ENCODE results near the gene PABPC1L.

The PABPC1L gene

DNA sequence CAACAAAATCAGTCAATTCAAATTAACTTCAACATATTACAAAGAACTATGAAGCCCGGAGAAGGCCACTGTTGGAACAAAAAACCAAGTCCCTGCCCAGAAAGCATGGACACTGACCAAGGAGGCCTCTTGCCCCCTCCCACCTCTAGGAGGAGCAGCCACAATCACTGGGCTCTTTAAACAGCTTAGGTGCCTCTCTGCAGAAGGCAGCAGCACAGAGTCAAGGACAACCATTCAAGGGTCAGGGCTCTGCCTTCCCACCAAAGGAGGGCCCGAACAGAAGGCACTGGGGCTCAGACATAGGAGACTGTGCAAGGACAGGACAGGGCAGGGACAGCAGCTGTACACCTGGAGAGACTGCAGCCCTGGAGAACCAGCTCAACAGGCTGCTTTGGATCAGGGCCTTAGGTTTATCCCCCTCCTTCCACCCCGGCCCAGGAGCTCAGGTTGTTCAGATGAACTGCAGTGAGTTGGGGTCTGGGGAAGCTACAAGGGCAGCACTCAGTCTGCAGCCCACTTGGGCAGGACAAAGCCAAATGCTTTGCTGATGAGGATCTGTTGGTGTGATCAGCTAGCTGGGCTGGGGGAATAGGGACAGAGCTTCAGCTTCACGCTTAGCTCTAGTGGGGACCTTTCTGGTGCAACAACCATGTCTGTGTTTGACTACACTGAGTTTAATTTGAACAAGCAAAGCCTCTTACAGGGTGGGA, 32.6 kb downstream of the PABPC1L start:
- Mint-ChIP-seq H3K27me3 (ENCODE audit: low read depth) (no peaks in the 10 kb centered on the region), H3K27ac (no peak overlapping the region), H3K4me1 (ENCODE audit: low read depth) (peaks cover 2% of the 10 kb centered on the region), H3K4me3 (no peak overlapping the region), H3K36me3 (ENCODE audit: low read depth) (peaks cover 58% of the 10 kb centered on the region), H3K9me3 (no peaks in the 10 kb centered on the region)
- no peak for DNase-seq (ENCODE audit: low spot score)

DNA sequence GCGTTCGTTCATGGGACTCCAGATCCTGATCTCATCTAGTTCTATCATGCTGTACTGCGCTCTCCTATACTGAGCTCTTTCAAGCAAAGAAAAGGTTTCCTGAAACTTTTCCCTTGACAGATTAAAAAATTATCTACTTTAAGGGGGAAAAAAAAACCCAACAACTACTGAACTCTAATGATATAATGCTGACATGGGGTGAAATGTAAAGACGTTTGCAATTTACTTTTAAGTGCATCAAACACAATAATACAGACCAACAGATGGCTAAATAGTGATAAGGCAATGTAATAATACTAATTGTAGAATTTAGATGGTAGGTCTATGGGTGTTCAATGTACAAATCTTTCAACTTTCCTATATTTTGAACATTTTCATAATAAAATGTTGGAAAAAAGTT, 34.0 kb downstream of the PABPC1L start:
- H3K27ac Mint-ChIP-seq = no peak overlapping the region
- H3K4me3 Mint-ChIP-seq = no peak overlapping the region
- no peaks in the 10 kb centered on the region for H3K27me3 Mint-ChIP-seq (ENCODE audit: low read depth)
- peaks cover 59% of the 10 kb centered on the region for H3K36me3 Mint-ChIP-seq (ENCODE audit: low read depth)
- H3K9me3 Mint-ChIP-seq = no peaks in the 10 kb centered on the region
- DNase-seq (ENCODE audit: low spot score) = no peak
- peaks cover 2% of the 10 kb centered on the region for H3K4me1 Mint-ChIP-seq (ENCODE audit: low read depth)

DNA sequence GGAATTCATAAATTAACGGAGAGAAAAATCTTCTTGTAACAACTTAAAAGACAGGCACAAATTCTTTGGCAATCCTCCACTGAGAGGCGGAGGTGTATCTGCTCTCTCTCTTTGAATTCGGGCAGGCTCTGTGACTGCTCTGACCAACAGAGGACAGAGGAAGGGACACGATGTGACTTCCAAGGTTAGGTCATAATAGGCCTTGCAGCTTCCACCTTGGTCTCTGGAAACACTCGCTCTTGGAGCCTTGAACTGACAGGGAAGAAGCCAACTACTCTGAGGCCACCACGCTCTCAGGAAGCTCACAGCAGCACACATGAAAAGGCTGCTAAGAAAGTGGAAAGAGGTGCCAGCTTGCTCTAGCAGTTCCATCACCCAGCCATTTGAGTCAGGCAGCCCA, 35.4 kb downstream of the PABPC1L start:
- Mint-ChIP-seq H3K36me3 (ENCODE audit: low read depth) (peaks cover 61% of the 10 kb centered on the region), H3K4me1 (ENCODE audit: low read depth) (peaks cover 2% of the 10 kb centered on the region), H3K4me3 (no peak overlapping the region), H3K27me3 (ENCODE audit: low read depth) (no peaks in the 10 kb centered on the region), H3K27ac (no peak overlapping the region), H3K9me3 (no peaks in the 10 kb centered on the region)
- DNase-seq (ENCODE audit: low spot score) = no peak

DNA sequence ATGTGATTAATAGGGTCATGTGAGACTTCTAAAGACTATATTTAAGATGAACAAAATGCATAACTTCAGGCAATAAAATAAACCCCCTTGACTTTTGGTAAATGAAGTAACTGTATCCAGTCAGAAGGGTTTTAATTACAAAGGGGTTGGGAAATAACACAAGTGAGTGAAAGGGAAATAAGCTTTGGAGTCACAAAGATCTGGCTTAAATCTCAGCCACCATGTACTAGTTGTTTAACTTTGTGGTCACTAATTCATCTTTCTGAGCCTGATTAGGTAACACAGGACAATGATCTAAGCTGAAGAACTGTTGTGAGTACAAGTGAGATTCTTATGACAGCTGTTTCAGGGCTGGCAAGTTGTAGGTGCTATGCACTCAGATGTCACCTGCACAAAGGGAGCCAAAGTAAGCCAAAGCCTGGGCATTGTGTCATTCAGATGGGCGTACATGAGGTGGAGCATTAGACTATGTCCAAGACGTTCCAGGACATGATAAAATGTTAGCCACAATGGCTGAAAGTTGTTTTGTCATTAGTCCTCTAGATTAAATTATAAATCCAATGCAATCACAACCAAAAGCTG, 36.5 kb downstream of the PABPC1L start:
- H3K4me3 Mint-ChIP-seq = no peak overlapping the region
- DNase-seq (ENCODE audit: low spot score) = no peak
- peaks cover 63% of the 10 kb centered on the region for H3K36me3 Mint-ChIP-seq (ENCODE audit: low read depth)
- H3K9me3 Mint-ChIP-seq = no peaks in the 10 kb centered on the region
- H3K27me3 Mint-ChIP-seq (ENCODE audit: low read depth) = no peaks in the 10 kb centered on the region
- H3K27ac Mint-ChIP-seq = peak overlapping the region; percentile 27
- peaks cover 2% of the 10 kb centered on the region for H3K4me1 Mint-ChIP-seq (ENCODE audit: low read depth)

DNA sequence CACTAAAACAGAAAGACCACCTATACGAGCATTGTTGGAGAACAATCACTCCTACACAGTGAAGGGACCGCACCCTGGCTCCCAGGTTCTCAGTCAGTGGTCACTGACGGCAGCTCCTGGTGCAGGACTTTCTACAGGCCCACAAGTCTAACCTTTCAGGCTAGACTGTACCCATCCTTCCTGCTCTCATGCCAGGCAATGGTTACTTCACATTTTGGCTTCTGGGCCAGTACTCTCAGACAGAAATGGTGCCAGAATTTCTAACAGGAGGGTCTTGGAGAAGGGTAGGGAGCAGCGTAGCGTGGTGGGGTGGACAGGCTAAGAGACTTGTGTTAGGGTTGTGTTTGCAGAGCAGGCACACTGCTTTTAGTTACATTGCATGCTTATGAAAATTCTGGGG, 38.2 kb downstream of the PABPC1L start:
- H3K4me1 Mint-ChIP-seq (ENCODE audit: low read depth) = peaks cover 9% of the 10 kb centered on the region
- no peak overlapping the region for H3K27ac Mint-ChIP-seq
- peaks cover 66% of the 10 kb centered on the region for H3K36me3 Mint-ChIP-seq (ENCODE audit: low read depth)
- H3K27me3 Mint-ChIP-seq (ENCODE audit: low read depth) = no peaks in the 10 kb centered on the region
- H3K4me3 Mint-ChIP-seq = no peak overlapping the region
- DNase-seq (ENCODE audit: low spot score) = no peak
- no peaks in the 10 kb centered on the region for H3K9me3 Mint-ChIP-seq

DNA sequence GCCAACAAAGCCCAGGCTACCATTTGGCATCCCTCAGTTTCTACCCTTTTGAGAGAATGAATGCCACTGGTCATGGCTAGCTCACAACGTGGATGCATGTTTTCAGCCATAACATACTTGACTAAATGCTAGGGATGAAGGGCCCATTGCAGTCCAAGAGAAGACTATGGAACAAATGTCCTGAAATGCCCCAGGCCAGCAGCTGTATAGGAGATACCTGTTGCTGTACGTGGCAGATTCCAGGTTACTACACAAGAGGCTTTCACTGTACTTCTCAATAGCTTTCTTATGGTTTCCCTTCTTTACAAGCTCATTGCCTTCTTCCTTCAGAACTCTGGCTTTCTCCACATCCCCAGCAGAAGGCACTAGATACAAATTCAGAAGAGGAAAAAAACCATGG, 38.7 kb downstream of the PABPC1L start:
- peaks cover 10% of the 10 kb centered on the region for H3K4me1 Mint-ChIP-seq (ENCODE audit: low read depth)
- no peaks in the 10 kb centered on the region for H3K9me3 Mint-ChIP-seq
- no peaks in the 10 kb centered on the region for H3K27me3 Mint-ChIP-seq (ENCODE audit: low read depth)
- no peak for DNase-seq (ENCODE audit: low spot score)
- H3K36me3 Mint-ChIP-seq (ENCODE audit: low read depth) = peaks cover 67% of the 10 kb centered on the region
- no peak overlapping the region for H3K4me3 Mint-ChIP-seq
- H3K27ac Mint-ChIP-seq = no peak overlapping the region

DNA sequence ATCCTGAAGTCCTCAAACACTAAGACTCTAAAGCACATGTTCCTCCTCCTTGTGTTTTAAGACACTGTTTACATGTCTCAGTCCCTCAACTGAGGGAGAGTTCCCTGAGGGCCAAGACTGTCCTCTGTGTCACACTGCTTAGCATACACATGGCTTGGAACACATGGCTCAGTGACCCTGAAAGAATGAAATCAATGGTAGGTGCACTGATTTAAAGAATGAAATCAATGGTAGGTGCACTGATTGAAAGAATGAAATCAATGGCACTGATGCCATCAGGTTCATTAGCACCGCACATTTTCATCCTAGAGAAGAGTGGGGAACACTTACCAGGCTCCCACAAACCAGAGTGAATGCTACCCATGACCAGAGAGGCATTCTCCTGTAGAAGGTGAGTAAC, 40.5 kb downstream of the PABPC1L start:
- H3K27me3 Mint-ChIP-seq (ENCODE audit: low read depth) = no peaks in the 10 kb centered on the region
- H3K36me3 Mint-ChIP-seq (ENCODE audit: low read depth) = peaks cover 67% of the 10 kb centered on the region
- DNase-seq (ENCODE audit: low spot score) = no peak
- H3K27ac Mint-ChIP-seq = peak overlapping the region; percentile 15
- peaks cover 10% of the 10 kb centered on the region for H3K4me1 Mint-ChIP-seq (ENCODE audit: low read depth)
- no peaks in the 10 kb centered on the region for H3K9me3 Mint-ChIP-seq
- no peak overlapping the region for H3K4me3 Mint-ChIP-seq

DNA sequence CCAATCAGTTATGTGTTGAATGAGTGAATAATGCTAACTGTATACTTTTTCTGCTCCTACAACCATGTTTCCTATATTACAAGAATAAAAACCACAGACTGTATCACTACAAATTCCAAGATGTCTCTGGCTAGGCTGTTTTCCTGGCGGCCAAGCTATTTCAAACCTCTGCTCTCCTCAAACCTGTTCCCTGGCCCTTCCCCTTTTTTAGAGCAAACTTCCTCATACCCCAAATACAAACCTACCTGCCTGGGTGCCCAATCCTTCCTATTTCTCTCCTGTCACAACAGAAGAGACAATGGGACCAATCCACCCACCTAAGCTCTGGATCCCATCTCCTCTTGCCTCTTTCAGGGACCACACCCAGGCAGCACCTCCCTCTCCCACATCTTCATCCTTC, 42.9 kb downstream of the PABPC1L start:
- Mint-ChIP-seq H3K36me3 (ENCODE audit: low read depth) (peaks cover 60% of the 10 kb centered on the region), H3K27me3 (ENCODE audit: low read depth) (no peaks in the 10 kb centered on the region), H3K9me3 (no peaks in the 10 kb centered on the region), H3K4me1 (ENCODE audit: low read depth) (peaks cover 10% of the 10 kb centered on the region), H3K27ac (peak overlapping the region; percentile 1), H3K4me3 (no peak overlapping the region)
- DNase-seq (ENCODE audit: low spot score) = no peak

DNA sequence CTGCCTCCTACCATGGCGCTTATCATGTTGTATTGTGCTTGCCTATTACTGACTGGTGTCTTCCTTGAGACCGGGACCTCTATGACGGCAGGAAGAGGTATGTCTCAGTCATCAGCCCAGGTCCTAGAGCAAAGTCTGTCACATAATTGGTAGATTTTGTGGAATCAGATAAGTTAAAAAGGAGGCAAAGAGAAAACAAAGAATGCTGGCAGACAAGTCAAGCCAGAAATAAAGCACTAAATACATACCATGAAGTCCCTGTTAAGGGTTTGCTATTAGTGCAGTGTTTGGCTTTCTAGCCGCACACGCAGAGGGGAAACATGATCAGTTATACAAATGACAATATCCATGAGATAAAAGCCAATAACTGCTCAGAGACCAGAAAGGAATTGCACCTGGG, 44.4 kb downstream of the PABPC1L start:
- no peaks in the 10 kb centered on the region for H3K9me3 Mint-ChIP-seq
- DNase-seq (ENCODE audit: low spot score) = no peak
- H3K27ac Mint-ChIP-seq = no peak overlapping the region

DNA sequence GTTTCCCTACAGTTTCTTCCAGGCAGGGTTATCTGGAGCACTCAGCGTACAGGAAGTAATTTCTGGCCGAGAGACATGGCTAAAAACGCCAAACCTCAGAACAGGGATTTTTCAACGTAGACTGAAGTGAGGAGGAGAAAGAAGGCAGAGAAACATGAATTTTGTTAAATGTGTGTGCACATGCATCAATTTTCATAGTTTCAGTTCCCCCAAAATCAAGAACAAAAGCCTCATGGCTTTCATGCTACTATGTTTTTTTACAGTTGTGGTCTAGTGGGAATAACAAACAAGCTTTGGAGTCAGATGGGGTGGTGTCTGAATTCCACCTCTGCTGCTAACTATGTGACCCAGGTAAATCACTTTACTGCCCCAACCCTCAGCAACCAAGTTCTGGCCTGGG, 45.4 kb downstream of the PABPC1L start:
- H3K27ac Mint-ChIP-seq = no peak overlapping the region
- DNase-seq (ENCODE audit: low spot score) = no peak
- no peak overlapping the region for H3K4me3 Mint-ChIP-seq
- no peaks in the 10 kb centered on the region for H3K9me3 Mint-ChIP-seq
- no peaks in the 10 kb centered on the region for H3K27me3 Mint-ChIP-seq (ENCODE audit: low read depth)
- H3K36me3 Mint-ChIP-seq (ENCODE audit: low read depth) = peaks cover 67% of the 10 kb centered on the region
- H3K4me1 Mint-ChIP-seq (ENCODE audit: low read depth) = peaks cover 28% of the 10 kb centered on the region

More for the DNA sequence above, 44.4 kb downstream of the PABPC1L start:
- Mint-ChIP-seq H3K27me3 (ENCODE audit: low read depth) (no peaks in the 10 kb centered on the region), H3K36me3 (ENCODE audit: low read depth) (peaks cover 70% of the 10 kb centered on the region), H3K4me3 (no peak overlapping the region), H3K4me1 (ENCODE audit: low read depth) (peaks cover 23% of the 10 kb centered on the region)

DNA sequence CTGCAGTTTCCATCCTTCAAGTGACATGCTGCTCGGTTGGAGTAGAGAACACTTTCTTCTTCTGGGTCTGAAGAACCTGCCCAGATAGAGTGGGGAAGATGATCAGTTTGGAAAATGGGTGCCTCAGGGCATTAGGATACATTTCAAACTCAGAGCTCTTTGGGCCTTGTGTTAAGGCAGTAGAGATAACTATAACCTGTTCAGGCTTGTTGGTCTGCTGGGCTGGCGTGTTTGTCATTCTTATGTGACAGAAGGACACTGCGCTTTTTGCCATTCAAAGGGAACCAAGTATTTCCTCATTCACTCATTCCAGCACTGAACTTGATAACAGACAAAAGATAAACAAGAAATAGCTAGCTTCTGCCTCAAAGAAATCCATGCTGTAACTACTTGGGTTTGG, 46.5 kb downstream of the PABPC1L start:
- Mint-ChIP-seq H3K4me1 (ENCODE audit: low read depth) (peaks cover 40% of the 10 kb centered on the region), H3K9me3 (no peaks in the 10 kb centered on the region), H3K27me3 (ENCODE audit: low read depth) (no peaks in the 10 kb centered on the region), H3K27ac (no peak overlapping the region), H3K4me3 (no peak overlapping the region), H3K36me3 (ENCODE audit: low read depth) (peaks cover 60% of the 10 kb centered on the region)
- no peak for DNase-seq (ENCODE audit: low spot score)

DNA sequence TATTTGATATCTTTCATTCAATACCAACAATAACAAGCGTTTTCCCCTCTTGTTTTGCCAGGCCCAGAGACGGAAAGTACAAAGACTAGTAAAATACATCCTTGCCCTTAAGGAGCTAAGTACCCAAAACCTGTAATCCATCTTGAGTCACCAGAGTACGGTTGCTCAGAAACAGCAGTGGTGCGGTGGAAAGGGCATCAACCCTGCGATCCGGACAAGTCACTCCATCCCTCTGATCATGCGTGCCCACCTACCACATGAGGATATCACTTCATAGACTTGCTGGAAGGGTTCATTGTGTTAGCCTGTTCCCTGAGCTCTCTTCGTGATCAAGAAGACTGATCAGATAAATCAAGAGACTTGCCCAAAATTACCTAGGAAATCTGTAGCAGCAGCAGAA, 48.4 kb downstream of the PABPC1L start:
- H3K27me3 Mint-ChIP-seq (ENCODE audit: low read depth) = no peaks in the 10 kb centered on the region
- H3K4me3 Mint-ChIP-seq = peak overlapping the region; percentile 98
- peaks cover 45% of the 10 kb centered on the region for H3K4me1 Mint-ChIP-seq (ENCODE audit: low read depth)
- H3K9me3 Mint-ChIP-seq = no peaks in the 10 kb centered on the region
- H3K36me3 Mint-ChIP-seq (ENCODE audit: low read depth) = peaks cover 45% of the 10 kb centered on the region
- DNase-seq (ENCODE audit: low spot score) = no peak
- H3K27ac Mint-ChIP-seq = no peak overlapping the region

DNA sequence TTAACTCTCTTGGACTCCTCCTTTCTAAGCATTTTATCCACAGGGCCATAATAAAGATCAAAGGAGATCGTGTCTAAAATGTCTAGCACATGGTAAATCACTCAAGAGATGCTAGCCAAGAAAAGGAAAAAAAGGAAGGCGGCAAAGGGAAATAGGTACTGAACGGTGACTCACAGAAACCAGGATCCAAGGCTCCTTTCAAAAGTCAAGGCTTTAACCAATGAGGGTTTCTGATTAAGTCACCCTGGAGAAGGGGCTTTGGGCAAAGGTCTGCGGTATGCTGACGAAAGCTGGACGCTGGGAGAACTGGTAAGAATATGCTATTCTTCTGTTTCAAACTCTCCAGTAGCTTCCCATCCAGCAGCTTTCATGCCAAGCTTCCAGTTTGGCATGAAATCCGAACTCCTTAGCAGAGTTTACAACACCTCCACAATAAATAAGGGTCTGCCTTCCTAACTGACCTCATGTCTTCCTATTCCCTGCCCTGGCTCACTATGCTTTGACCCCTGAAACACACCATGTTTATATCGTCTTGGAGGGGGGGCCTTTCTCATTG, 49.3 kb downstream of the PABPC1L start:
- Mint-ChIP-seq H3K4me1 (ENCODE audit: low read depth) (peaks cover 52% of the 10 kb centered on the region), H3K27me3 (ENCODE audit: low read depth) (no peaks in the 10 kb centered on the region), H3K36me3 (ENCODE audit: low read depth) (peaks cover 37% of the 10 kb centered on the region), H3K4me3 (peak overlapping the region; percentile 98), H3K27ac (peak overlapping the region; percentile 96), H3K9me3 (no peaks in the 10 kb centered on the region)
- peak; percentile 24 for DNase-seq (ENCODE audit: low spot score)

DNA sequence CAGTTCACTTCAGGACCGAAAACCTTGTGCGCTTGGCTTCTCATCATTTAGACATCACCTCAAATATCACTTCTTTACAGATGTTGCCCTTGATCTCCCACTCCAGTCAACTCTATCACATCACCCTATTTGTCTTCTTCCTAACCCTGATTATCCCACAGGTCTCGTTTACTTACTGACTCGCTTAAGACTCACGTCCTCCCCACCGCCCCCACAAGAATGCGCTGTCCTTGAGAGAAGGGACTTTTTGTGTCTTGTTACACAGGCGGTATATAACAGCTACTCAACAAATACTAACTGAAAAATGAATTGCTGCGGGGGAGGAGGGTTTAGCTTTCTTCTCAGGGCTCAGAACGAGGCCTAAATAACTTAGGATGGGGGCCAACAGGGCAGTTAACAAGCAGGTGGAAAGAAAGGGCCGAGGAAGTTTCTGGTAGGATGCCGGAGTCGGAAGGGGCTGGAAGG, 49.8 kb downstream of the PABPC1L start:
- Mint-ChIP-seq H3K9me3 (no peaks in the 10 kb centered on the region), H3K27me3 (ENCODE audit: low read depth) (no peaks in the 10 kb centered on the region), H3K4me3 (peak overlapping the region; percentile 98), H3K27ac (peak overlapping the region; percentile 96), H3K36me3 (ENCODE audit: low read depth) (peaks cover 35% of the 10 kb centered on the region), H3K4me1 (ENCODE audit: low read depth) (peaks cover 53% of the 10 kb centered on the region)
- DNase-seq (ENCODE audit: low spot score) = peak; percentile 75

Data from T-helper 2 cell treated with Interferon-gamma antibody and Interleukin-4, amounts not matched to agents 5 μg/mL and 100 μg/mL, for 36 hours (primary cell).